ENCODE measurements around the gene DENND6B. TPM values are rescaled to one million over a fixed set of nuclear protein-coding genes. Genes with fewer than 3 reads are reported as not detected.
A peak's percentile ranks its signal among the peaks of the same experiment; 100 is the strongest.

Gene DENND6B
- total and polyA plus RNA-seq, 2 of the 13 experiments (the other 11 are each of a cell fraction or from before 2014, with no cell fraction given), result 0.95 to 3.8 TPM

DNA sequence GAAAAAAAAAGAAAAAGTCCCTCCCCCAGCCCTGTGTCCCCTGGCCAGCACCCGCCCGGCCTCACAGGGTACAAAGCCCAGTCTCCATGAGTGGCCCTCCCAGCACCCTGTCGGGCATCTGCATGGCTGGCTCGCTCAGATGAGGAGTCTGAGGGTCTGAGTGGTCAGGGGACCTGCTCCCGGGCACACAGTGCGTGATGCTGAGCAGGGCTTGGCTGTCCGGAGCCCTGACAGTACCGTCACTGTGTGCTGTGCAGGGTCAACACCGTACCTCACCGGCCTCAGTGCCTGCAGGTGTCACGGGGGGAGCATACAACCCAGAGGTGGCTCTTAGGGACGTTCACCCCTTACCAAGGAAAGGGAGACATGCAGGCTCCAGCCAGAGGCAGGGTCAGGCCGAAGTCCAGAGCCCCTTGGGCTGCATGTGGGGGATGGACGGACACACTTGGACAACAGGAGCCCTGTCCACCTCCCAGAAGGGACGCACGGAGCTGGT is 15.8 kb downstream of the DENND6B start (continued):
- no peak for TF ChIP-seq MAZ (IDR thresholded peaks at IDR 0.05; ENCODE audit: borderline replicate concordance, low read depth, low read length)
- TF ChIP-seq MAZ (CRISPR knock-in tag; IDR thresholded peaks at IDR 0.05; ENCODE audit: low read depth), result 0 out of 2 replicates have a peak, but pooled peaks have one; percentile 43
- TF ChIP-seq EEA1 (CRISPR knock-in tag; IDR thresholded peaks at IDR 0.05; ENCODE audit: borderline replicate concordance), result peak; percentile 56; the same call in 1 of the 2 replicates
- TF ChIP-seq MYNN (CRISPR knock-in tag; IDR thresholded peaks at IDR 0.05; ENCODE audit: low read depth), result no peak
- TF ChIP-seq, protein P1, sequence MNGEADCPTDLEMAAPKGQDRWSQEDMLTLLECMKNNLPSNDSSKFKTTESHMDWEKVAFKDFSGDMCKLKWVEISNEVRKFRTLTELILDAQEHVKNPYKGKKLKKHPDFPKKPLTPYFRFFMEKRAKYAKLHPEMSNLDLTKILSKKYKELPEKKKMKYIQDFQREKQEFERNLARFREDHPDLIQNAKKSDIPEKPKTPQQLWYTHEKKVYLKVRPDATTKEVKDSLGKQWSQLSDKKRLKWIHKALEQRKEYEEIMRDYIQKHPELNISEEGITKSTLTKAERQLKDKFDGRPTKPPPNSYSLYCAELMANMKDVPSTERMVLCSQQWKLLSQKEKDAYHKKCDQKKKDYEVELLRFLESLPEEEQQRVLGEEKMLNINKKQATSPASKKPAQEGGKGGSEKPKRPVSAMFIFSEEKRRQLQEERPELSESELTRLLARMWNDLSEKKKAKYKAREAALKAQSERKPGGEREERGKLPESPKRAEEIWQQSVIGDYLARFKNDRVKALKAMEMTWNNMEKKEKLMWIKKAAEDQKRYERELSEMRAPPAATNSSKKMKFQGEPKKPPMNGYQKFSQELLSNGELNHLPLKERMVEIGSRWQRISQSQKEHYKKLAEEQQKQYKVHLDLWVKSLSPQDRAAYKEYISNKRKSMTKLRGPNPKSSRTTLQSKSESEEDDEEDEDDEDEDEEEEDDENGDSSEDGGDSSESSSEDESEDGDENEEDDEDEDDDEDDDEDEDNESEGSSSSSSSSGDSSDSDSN (CRISPR knock-in tag; IDR thresholded peaks at IDR 0.05), result peak; percentile 65
- no peak for TF ChIP-seq DR1 (CRISPR knock-in tag; IDR thresholded peaks at IDR 0.05)
- TF ChIP-seq, protein P2, sequence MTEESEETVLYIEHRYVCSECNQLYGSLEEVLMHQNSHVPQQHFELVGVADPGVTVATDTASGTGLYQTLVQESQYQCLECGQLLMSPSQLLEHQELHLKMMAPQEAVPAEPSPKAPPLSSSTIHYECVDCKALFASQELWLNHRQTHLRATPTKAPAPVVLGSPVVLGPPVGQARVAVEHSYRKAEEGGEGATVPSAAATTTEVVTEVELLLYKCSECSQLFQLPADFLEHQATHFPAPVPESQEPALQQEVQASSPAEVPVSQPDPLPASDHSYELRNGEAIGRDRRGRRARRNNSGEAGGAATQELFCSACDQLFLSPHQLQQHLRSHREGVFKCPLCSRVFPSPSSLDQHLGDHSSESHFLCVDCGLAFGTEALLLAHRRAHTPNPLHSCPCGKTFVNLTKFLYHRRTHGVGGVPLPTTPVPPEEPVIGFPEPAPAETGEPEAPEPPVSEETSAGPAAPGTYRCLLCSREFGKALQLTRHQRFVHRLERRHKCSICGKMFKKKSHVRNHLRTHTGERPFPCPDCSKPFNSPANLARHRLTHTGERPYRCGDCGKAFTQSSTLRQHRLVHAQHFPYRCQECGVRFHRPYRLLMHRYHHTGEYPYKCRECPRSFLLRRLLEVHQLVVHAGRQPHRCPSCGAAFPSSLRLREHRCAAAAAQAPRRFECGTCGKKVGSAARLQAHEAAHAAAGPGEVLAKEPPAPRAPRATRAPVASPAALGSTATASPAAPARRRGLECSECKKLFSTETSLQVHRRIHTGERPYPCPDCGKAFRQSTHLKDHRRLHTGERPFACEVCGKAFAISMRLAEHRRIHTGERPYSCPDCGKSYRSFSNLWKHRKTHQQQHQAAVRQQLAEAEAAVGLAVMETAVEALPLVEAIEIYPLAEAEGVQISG (CRISPR knock-in tag; IDR thresholded peaks at IDR 0.05), result peak; percentile 65
- 0 out of 2 replicates have a peak, but pooled peaks have one; percentile 27 for TF ChIP-seq RAD21 (CRISPR knock-in tag; IDR thresholded peaks at IDR 0.05)
- TF ChIP-seq ETV5 (CRISPR knock-in tag; IDR thresholded peaks at IDR 0.05; ENCODE audit: borderline replicate concordance), result peak; percentile 10; the same call in 1 of the 2 replicates
- TF ChIP-seq ZNF292 (CRISPR knock-in tag; IDR thresholded peaks at IDR 0.05; ENCODE audit: borderline replicate concordance, low read depth), result 0 out of 2 replicates have a peak, but pooled peaks have one; percentile 29
- TF ChIP-seq KDM2A (CRISPR knock-in tag; IDR thresholded peaks at IDR 0.05; ENCODE audit: borderline replicate concordance, low read depth), result peak; percentile 56; the same call in 1 of the 2 replicates
- no peak for TF ChIP-seq ZNF24 (IDR thresholded peaks at IDR 0.05)
- TF ChIP-seq, protein P3, sequence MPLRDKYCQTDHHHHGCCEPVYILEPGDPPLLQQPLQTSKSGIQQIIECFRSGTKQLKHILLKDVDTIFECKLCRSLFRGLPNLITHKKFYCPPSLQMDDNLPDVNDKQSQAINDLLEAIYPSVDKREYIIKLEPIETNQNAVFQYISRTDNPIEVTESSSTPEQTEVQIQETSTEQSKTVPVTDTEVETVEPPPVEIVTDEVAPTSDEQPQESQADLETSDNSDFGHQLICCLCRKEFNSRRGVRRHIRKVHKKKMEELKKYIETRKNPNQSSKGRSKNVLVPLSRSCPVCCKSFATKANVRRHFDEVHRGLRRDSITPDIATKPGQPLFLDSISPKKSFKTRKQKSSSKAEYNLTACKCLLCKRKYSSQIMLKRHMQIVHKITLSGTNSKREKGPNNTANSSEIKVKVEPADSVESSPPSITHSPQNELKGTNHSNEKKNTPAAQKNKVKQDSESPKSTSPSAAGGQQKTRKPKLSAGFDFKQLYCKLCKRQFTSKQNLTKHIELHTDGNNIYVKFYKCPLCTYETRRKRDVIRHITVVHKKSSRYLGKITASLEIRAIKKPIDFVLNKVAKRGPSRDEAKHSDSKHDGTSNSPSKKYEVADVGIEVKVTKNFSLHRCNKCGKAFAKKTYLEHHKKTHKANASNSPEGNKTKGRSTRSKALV (CRISPR knock-in tag; IDR thresholded peaks at IDR 0.05), result peak; percentile 54; the same call in 1 of the 2 replicates
- no peak for TF ChIP-seq HOXA9 (CRISPR knock-in tag; IDR thresholded peaks at IDR 0.05; ENCODE audit: borderline replicate concordance)
- no peak for TF ChIP-seq ZNF709 (CRISPR knock-in tag; IDR thresholded peaks at IDR 0.05)
- peak; percentile 74; the same call in 1 of the 2 replicates for TF ChIP-seq ZNF296 (CRISPR knock-in tag; conservative IDR thresholded peaks at IDR 0.05)
- TF ChIP-seq ZNF839 (CRISPR knock-in tag; IDR thresholded peaks at IDR 0.05; ENCODE audit: borderline replicate concordance), result no peak
- 0 out of 2 replicates have a peak, but pooled peaks have one; percentile 42 for TF ChIP-seq MYC (CRISPR knock-in tag; IDR thresholded peaks at IDR 0.05; ENCODE audit: borderline replicate concordance)
- no peak for TF ChIP-seq ZNF563 (CRISPR knock-in tag; IDR thresholded peaks at IDR 0.05)
- TF ChIP-seq ZBTB20 (CRISPR knock-in tag; IDR thresholded peaks at IDR 0.05; ENCODE audit: borderline replicate concordance, low read depth), result peak; percentile 32; the same call in 1 of the 2 replicates
- no peak for TF ChIP-seq JDP2 (CRISPR knock-in tag; IDR thresholded peaks at IDR 0.05; ENCODE audit: borderline replicate concordance)
- no peak for TF ChIP-seq KMT2B (CRISPR knock-in tag; IDR thresholded peaks at IDR 0.05)
- 0 out of 2 replicates have a peak, but pooled peaks have one; percentile 33 for TF ChIP-seq ZNF451 (CRISPR knock-in tag; IDR thresholded peaks at IDR 0.05)
- TF ChIP-seq TSC22D2 (CRISPR knock-in tag; IDR thresholded peaks at IDR 0.05; ENCODE audit: borderline replicate concordance), result no peak

All from HepG2 (cell line).